Esophagus muscularis mucosa (tissue), 4 donors: ENCODE results near the gene SFT2D1. TPM values are rescaled to one million over a fixed set of nuclear protein-coding genes. Genes with fewer than 3 reads are reported as not detected.

ENCODE experiments used
- DNase-seq: peaks from one replicate; pipeline ENCODE4 v3.0.0-alpha.2; 2017; ENCODE audit errors: extremely low spot score
- H3K27ac ChIP-seq, 4 donors: fragments of 200-600 bp; sonication (generic); replicated peaks in 1 of 4; 1 replicate in 3 of 4; 2 replicates in 1 of 4; pipeline ENCODE4 v1.5.1; 2016 to 2019; ENCODE audit warnings: mild to moderate bottlenecking in 1 of 4
- H3K27me3 ChIP-seq, 4 donors: fragments of 200-600 bp; sonication (generic); one replicate each; pipeline versions ENCODE4 v1.5.1 to v1.6.0; 2016 to 2019
- H3K36me3 ChIP-seq, 4 donors: fragments of 200-600 bp; sonication (generic); one replicate each; pipeline ENCODE4 v1.5.1; 2016 to 2019
- H3K4me1 ChIP-seq, 4 donors: fragments of 200-600 bp; sonication (generic); one replicate each; pipeline ENCODE4 v1.5.1; 2016 to 2019
- H3K4me3 ChIP-seq, 4 donors: fragments of 200-600 bp; sonication (generic); 1 replicate in 2 of 4; 2 replicates in 2 of 4; pipeline ENCODE4 v1.5.1; 2016 to 2019; ENCODE audit warnings: mild to moderate bottlenecking in 4 of 4, moderate library complexity in 1 of 4
- H3K9me3 ChIP-seq, 4 donors: fragments of 200-600 bp; sonication (generic); 1 replicate in 3 of 4; 2 replicates in 1 of 4; pipeline ENCODE4 v1.5.1; 2016 to 2019
- EP300 ChIP-seq: sonication (generic); formaldehyde crosslinking; IDR thresholded peaks from one replicate; pipeline ENCODE4 v1.6.1; 2017; ENCODE audit warnings: antibody characterized with exemption
- POLR2A ChIP-seq: fragments of 450-650 bp; IDR thresholded peaks from one replicate; pipeline ENCODE4 v1.6.1; 2017; ENCODE audit warnings: antibody characterized with exemption, moderate library complexity, mild to moderate bottlenecking, low read depth
- POLR2AphosphoS5 ChIP-seq, 2 donors: sonication (generic); formaldehyde crosslinking; IDR thresholded peaks; one replicate each; pipeline ENCODE4 v1.6.1; 2017; ENCODE audit warnings: antibody characterized with exemption in 2 of 2
- WGBS: methylation state at CpG from one replicate; pipeline ENCODE4 v1.1.5; 2018; 5-methylcytosine and 5-hydroxymethylcytosine counted together
- intact Hi-C: fragments of 100-400 bp; cut with DNase I; formaldehyde crosslinking; loops from one replicate; pipeline ENCODE4 v1.15.1; 2023
- total RNA-seq, 4 donors: library from RNA; depleted of rRNA; stranded (reverse); fragments of >200 nt; gene quantifications; one replicate each; pipeline versions ENCODE4 v1.1.0 to v1.2.1, GENCODE V29; 2016
- TF ChIP-seq, protein P1 (sequence below), 3 experiments: fragments of 200-600 bp in 2 of 3; fragments of 450-650 bp in 1 of 3; sonication (generic) in 2 of 3; IDR thresholded peaks; one replicate each; pipeline ENCODE4 v1.5.1; 2017 to 2019; ENCODE audit warnings: antibody characterized with exemption in 3 of 3, mild to moderate bottlenecking in 2 of 3, moderate library complexity in 1 of 3

The SFT2D1 gene
- total RNA-seq, 4 donors from 2014 or later, result 19.8 to 34.9 (median 27.9) TPM

DNA sequence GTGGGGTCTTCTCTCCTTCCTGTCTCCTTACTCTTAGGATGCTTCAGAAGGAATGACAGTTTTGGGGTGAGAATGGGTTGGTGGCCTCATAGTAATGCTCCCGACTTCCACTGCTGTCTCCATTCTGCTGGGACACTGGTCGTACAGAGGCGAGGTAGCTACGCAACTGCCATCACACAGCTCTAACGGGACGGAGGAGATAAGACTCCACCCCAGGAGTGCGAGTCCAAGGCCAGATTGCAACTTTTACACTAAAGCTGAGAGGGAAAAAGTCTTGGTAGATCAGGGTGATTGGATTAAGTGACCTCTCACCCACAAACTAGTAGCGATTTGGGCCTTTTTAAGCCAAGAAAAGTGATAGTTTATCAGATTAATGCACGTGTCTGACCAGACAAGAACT lies 32.4 kb downstream of the SFT2D1 start:
- Histone ChIP-seq H3K27ac (no peak overlapping the region), H3K4me3 (no peak overlapping the region), H3K4me1 (peaks cover 7 to 24% (median 22%) of the 10 kb centered on the region in 4 donors), H3K27me3 (peaks cover 0 to 52% (median 24%) of the 10 kb centered on the region in 4 donors), H3K36me3 (no peaks in the 10 kb centered on the region), H3K9me3 (no peaks in the 10 kb centered on the region)
- intact Hi-C loops, result no loop called here
- TF ChIP-seq EP300, result no peak
- TF ChIP-seq POLR2A, result no peak
- TF ChIP-seq POLR2AphosphoS5 (IDR thresholded peaks at IDR 0.05), result no peak
- TF ChIP-seq, protein P1, sequence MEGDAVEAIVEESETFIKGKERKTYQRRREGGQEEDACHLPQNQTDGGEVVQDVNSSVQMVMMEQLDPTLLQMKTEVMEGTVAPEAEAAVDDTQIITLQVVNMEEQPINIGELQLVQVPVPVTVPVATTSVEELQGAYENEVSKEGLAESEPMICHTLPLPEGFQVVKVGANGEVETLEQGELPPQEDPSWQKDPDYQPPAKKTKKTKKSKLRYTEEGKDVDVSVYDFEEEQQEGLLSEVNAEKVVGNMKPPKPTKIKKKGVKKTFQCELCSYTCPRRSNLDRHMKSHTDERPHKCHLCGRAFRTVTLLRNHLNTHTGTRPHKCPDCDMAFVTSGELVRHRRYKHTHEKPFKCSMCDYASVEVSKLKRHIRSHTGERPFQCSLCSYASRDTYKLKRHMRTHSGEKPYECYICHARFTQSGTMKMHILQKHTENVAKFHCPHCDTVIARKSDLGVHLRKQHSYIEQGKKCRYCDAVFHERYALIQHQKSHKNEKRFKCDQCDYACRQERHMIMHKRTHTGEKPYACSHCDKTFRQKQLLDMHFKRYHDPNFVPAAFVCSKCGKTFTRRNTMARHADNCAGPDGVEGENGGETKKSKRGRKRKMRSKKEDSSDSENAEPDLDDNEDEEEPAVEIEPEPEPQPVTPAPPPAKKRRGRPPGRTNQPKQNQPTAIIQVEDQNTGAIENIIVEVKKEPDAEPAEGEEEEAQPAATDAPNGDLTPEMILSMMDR (IDR thresholded peaks at IDR 0.05), result no peak
- DNase-seq, result no peak
- WGBS, result 93% methylated on average over 9 of the region's 9 CpGs

DNA sequence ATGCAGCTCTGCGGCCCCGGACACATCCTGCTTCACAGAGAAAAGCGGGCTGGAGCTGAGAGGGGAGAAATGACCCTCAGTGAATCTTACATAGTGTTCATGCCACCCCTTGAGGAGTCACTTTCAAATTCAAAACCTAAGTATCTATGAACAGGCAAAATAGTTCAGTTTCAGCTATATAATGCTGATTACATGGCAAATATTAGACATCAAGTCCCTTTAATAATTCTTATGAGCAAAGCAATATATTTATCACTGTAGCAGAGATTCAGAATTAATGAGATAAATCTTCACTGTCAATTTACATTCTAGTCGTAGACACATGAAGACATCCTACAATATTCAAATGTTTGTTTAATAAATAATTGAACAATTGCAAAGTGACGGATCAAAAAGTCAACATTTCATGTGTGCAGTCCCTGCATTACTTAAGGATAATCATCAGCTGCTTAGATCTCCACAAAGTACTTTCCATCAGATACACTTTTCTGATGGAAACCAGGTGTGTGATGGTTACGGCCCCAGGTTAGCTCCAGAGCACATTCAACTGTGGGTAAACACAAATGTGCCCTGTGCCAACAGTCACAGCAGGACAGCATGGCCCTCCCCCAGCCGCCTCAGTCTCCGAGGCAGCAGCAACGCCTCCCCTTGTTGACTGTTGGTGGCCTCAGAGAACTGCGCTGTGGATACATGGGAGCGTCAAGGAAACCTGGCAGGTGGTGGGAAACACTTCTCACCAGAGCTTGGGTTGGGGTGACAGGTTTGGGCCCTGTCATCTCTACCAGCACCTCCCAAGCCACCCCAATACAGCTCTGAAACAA lies 33.4 kb downstream of the SFT2D1 start:
- intact Hi-C loops, result no loop called here
- H3K4me1 ChIP-seq, result peaks cover 7 to 24% (median 22%) of the 10 kb centered on the region in 4 donors
- no peak overlapping the region for H3K27ac ChIP-seq
- H3K27me3 ChIP-seq, result peaks cover 0 to 62% (median 24%) of the 10 kb centered on the region in 4 donors
- no peak for TF ChIP-seq EP300
- TF ChIP-seq POLR2AphosphoS5 (IDR thresholded peaks at IDR 0.05), result no peak
- TF ChIP-seq POLR2A, result no peak
- TF ChIP-seq, protein P1 (IDR thresholded peaks at IDR 0.05), result no peak
- WGBS, result 61% methylated on average over 11 of the region's 11 CpGs
- no peaks in the 10 kb centered on the region for H3K9me3 ChIP-seq
- DNase-seq, result peak; percentile 87
- H3K36me3 ChIP-seq, result no peaks in the 10 kb centered on the region
- H3K4me3 ChIP-seq, result peak overlapping the region; percentile 55 to 61 (median 56)

DNA sequence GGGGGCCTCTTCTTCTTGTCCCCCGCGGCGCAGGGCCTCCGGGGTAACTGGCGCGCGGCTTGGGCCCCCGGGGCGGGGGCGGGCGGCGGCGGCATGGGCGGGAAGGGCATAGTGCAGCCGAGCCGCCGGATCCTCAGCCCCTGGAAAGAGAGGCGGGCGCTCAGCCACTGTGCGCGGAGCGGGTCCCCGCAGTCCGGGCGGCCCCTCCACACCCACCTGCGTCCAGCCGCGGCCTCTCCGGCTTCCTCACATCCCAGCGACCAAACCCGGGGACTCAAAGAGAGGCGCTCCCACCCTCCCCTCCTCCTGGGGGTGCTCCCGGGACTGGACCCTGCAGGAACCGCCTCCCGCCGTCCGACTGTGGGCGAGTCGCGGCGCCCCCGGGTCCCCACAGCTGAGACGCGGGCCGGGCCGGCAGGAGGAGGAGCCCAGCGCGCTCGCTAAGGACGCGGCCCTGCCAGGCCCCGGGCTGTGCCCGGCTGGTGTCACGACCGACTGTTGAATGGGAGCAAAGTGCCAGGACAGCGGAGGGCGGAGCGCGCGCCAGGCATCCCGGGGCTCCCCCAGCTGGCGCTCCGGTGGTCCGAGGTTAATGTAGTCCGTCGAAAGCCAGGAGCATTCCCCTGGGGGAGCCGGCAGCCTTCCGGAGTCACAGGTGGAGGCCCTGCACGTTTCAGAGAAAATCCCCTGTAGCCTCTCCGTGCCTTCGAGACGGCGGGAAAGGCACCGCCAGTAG lies 34.1 kb downstream of the SFT2D1 start, which contains the start of gene PRR18:
TSS of gene PRR18 (minus strand) at position 360 of the 736 bp plus-strand sequence. CDS start at position 110, 250 bp downstream.
- Histone ChIP-seq H3K27me3 (peaks cover 0 to 69% (median 24%) of the 10 kb centered on the region in 4 donors), H3K4me3 (peak within 1 kb of the TSS; percentile 55 to 61 (median 56)), H3K27ac (no peak within 1 kb of the TSS), H3K36me3 (no peaks in the 10 kb centered on the region), H3K9me3 (no peaks in the 10 kb centered on the region), H3K4me1 (peaks cover 7 to 24% (median 22%) of the 10 kb centered on the region in 4 donors)
- WGBS, result 6% methylated on average over 14 of the region's 74 CpGs
- TF ChIP-seq POLR2AphosphoS5 (IDR thresholded peaks at IDR 0.05) (no peak), EP300 (no peak), POLR2A (no peak)
- TF ChIP-seq, protein P1 (IDR thresholded peaks at IDR 0.05), result no peak
- intact Hi-C loops, result no loop called here
- DNase-seq, result peak; percentile 89

DNA sequence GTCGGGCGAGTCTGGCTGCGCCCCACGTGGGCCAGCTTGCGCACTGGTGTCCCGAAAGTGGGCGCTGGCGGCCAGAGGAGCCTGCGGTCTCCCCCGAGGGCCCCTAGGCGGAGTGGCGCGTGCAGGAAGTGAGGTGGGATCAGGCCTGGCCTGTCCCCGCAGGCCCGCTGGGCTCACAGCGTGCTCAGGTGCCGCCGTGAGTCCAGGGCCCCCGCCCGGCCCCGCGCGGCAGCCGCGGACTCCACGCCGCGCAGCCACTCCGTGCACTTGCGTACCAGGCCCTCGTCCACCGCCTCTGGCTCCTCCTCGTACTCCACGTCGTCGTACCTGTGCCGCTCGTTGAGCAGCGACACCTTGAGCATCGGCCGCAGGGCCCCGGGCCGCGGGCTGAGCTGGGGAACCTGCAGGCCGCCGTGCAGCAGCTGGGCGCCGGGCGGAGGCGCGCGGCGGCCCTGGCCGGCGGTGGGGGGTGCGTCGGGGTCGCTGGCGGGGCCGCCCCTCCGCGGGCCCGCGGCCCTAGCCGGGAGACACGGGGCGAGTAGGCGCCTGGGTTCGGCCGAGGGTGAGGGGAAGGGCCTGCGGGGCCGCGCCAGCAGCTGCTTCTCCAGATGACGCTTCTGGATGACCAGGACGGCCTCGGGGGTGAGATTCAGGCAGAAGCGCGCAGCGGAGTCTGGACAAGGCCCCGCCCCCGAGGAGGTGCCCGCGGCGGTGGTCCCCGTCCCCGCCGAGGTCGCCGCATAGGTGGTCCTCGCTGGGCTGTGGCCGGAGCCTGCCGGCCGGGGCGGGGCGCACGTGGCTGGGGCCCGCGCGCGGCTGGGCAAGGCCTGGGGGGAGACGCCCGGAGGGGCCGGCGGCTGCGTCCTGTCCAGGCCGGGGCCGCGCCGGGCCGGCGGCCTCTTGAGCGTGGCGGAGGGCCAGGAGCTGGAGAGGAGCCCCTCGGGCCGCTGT lies 35.0 kb downstream of the SFT2D1 start:
- no peak overlapping the region for H3K27ac ChIP-seq

More for the DNA sequence above, 35.0 kb downstream of the SFT2D1 start:
- WGBS, result 0% methylated on average over 24 of the region's 115 CpGs
- TF ChIP-seq EP300 (no peak), POLR2AphosphoS5 (IDR thresholded peaks at IDR 0.05) (no peak), POLR2A (no peak)
- TF ChIP-seq, protein P1 (IDR thresholded peaks at IDR 0.05), result no peak
- Histone ChIP-seq H3K36me3 (no peaks in the 10 kb centered on the region), H3K27me3 (peaks cover 0 to 78% (median 24%) of the 10 kb centered on the region in 4 donors), H3K9me3 (no peaks in the 10 kb centered on the region), H3K4me1 (peaks cover 7 to 24% (median 22%) of the 10 kb centered on the region in 4 donors), H3K4me3 (peak overlapping the region; percentile 55 to 61 (median 56))
- DNase-seq, result no peak
- intact Hi-C loops, result no loop called here
